ENCODE data around the gene NGEF.

DNA sequence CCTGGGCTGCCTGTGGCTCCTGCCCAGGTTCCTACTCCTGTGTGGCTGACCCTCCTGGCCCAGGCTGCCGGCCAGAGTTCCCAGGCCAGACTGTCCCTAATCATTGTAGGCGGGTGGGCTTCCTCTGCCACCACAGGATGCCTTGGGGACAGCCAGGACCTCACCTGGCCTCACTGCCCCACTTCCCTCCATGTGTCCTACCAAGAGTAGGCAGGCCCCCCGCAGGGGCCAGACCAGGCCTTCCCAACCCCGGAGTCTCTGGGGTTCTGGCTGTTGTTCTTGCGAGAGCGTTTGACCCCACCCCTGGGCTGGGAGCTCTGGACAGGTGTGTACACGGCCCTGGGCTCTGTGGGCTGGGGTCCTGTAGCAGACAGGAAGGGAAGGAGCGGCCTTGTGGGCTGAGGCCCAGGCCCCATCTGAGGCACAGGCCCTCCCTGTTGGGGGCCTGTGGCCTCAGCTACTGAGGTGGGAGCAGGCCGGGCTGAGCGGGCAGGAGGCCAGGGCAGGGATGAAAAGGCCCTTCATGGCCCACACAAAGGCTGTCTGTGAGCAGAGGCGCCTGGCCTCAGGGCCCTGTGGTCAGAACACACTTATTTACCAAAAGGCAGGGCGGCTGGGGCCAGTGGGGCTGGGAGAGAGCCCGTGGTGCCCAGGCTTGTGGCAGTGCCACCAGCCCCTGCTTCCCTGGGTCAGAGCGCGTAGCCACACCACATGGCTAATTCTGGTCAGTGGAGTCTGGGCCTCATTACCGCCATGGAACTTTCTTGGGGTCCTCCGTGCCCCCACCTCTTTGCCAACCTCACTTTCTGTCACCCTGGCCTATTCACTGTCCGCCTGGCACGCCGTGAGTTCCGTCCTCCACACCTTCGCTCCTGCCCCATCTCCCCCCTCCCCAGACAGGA lies 141.0 kb downstream of the NGEF start:
- TF ChIP-seq, protein P1, sequence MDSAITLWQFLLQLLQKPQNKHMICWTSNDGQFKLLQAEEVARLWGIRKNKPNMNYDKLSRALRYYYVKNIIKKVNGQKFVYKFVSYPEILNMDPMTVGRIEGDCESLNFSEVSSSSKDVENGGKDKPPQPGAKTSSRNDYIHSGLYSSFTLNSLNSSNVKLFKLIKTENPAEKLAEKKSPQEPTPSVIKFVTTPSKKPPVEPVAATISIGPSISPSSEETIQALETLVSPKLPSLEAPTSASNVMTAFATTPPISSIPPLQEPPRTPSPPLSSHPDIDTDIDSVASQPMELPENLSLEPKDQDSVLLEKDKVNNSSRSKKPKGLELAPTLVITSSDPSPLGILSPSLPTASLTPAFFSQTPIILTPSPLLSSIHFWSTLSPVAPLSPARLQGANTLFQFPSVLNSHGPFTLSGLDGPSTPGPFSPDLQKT (IDR thresholded peaks at IDR 0.05; ENCODE audit: borderline replicate concordance, low read depth, low read length): no peak
- TF ChIP-seq ZNF24 (tag by site-specific recombination; IDR thresholded peaks at IDR 0.05) (no peak), ZNF549 (tag by site-specific recombination; IDR thresholded peaks at IDR 0.05) (no peak), SP2 (tag by site-specific recombination; IDR thresholded peaks at IDR 0.05) (no peak), SCRT2 (tag by site-specific recombination; IDR thresholded peaks at IDR 0.05) (no peak), ZBTB49 (tag by site-specific recombination; IDR thresholded peaks at IDR 0.05; ENCODE audit: low read depth) (no peak), YY1 (tag by site-specific recombination; IDR thresholded peaks at IDR 0.05) (no peak)
- TF ChIP-seq, protein P2, sequence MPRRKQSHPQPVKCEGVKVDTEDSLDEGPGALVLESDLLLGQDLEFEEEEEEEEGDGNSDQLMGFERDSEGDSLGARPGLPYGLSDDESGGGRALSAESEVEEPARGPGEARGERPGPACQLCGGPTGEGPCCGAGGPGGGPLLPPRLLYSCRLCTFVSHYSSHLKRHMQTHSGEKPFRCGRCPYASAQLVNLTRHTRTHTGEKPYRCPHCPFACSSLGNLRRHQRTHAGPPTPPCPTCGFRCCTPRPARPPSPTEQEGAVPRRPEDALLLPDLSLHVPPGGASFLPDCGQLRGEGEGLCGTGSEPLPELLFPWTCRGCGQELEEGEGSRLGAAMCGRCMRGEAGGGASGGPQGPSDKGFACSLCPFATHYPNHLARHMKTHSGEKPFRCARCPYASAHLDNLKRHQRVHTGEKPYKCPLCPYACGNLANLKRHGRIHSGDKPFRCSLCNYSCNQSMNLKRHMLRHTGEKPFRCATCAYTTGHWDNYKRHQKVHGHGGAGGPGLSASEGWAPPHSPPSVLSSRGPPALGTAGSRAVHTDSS (tag by site-specific recombination; IDR thresholded peaks at IDR 0.05): no peak

Measured in HEK293 (cell line).